ENCODE results near the gene FAM20C. TPM values are rescaled to one million over a fixed set of nuclear protein-coding genes. Genes with fewer than 3 reads are reported as not detected.

The FAM20C gene
- total and polyA plus RNA-seq, 2 of the 8 experiments (the other 6 are each of a cell fraction or from before 2014, with no cell fraction given) = 9.5 to 34.8 TPM

DNA sequence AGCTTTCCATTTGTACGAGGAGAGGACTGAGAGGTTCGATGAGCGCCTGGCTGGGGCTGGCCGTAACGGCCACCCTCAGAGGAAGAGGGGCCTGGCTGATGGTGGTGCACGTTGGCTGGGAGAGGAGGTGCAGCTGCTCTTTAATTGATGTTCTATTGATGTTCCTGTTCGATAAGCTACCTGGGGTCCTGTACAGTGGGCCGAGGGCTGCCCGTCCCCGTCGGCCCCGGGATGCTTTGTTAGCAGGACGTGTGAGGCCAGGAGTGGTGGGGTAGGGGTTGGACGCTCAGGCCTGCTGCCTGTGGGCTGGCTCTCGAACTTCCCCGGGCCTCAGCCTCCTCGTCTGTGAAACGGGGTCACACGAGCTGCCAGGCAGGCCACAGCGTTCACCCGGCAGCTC lies 25.4 kb downstream of the FAM20C start:
- no peak overlapping the region for H2AK5ac ChIP-seq (ENCODE audit: low read depth, low read length)
- H2BK120ac ChIP-seq (replicated peaks; ENCODE audit: low read depth, low read length) = no peak overlapping the region
- H3K79me2 ChIP-seq (ENCODE audit: control insufficient read depth in 1 of 2, insufficient read depth in 2 of 2, low read length in 2 of 2) = peaks cover 0 to 14% of the 10 kb centered on the region in 2 experiments; a peak in 1 of 4 replicates
- H2BK12ac ChIP-seq (ENCODE audit: low read depth, low read length) = no peak overlapping the region
- no peak overlapping the region; the same call in 1 of the 2 replicates for H4K8ac ChIP-seq (ENCODE audit: extremely low read depth, insufficient read depth, low read length)
- no peaks in the 10 kb centered on the region for H3K9me3 ChIP-seq (ENCODE audit: insufficient read depth in 2 of 2, low read depth in 1 of 2, low read length in 1 of 2)
- no peaks in the 10 kb centered on the region for H3K23me2 ChIP-seq (ENCODE audit: low read depth, low read length)
- H3K9ac ChIP-seq (replicated peaks in 1 of 4; ENCODE audit: extremely low read depth in 1 of 4, low read depth in 3 of 4, low read length in 3 of 4) = no peak overlapping the region
- CTCF ChIA-PET (ENCODE audit: partially characterized antibody) = interaction anchor here (0.8 to 2.5 kb wide), 12 partner anchors 9 to 224 kb away, joined by 3 to 13 read pairs (median 3); no protein-coding TSS in a partner anchor
- no peak overlapping the region for H3K27ac ChIP-seq (ENCODE audit: low read depth, low read length)
- no peak overlapping the region for H3K56ac ChIP-seq (replicated peaks; ENCODE audit: insufficient read length, low read depth, low read length)
- no peak overlapping the region for H4K91ac ChIP-seq (replicated peaks; ENCODE audit: insufficient read length, low read length)
- H3K23ac ChIP-seq (ENCODE audit: insufficient read length) = no peak overlapping the region
- POLR2A ChIA-PET (ENCODE audit: partially characterized antibody) = interaction anchor here (1.1 to 1.4 kb wide), 2 partner anchors 15 to 69 kb away, joined by 3 to 7 read pairs; no protein-coding TSS in a partner anchor
- H2BK5ac ChIP-seq (ENCODE audit: low read depth, low read length) = no peak overlapping the region
- H3K4ac ChIP-seq (replicated peaks; ENCODE audit: insufficient read length, low read depth, low read length) = no peak overlapping the region
- no peak overlapping the region for H2BK20ac ChIP-seq (ENCODE audit: low read length)
- no peak overlapping the region for H2BK15ac ChIP-seq (ENCODE audit: low read length)
- DNase-seq (ENCODE audit: low read depth in 1 of 2, low spot score in 2 of 2) = no peak
- H3K4me2 ChIP-seq (ENCODE audit: insufficient read depth in 1 of 2, low read depth in 2 of 2, low read length in 2 of 2) = no peak overlapping the region
- H3K4me3 ChIP-seq (ENCODE audit: extremely low read depth in 1 of 4, insufficient read depth in 2 of 4, low read depth in 3 of 4, low read length in 4 of 4) = no peak overlapping the region
- peaks cover 0 to 12% (median 6%) of the 10 kb centered on the region in 4 experiments; a peak in 5 of 7 replicates for H3K4me1 ChIP-seq (replicated peaks in 1 of 4; ENCODE audit: control insufficient read depth in 3 of 4, insufficient read depth in 4 of 4, low read length in 3 of 4)
- no peaks in the 10 kb centered on the region for H3K27me3 ChIP-seq (replicated peaks in 1 of 4; ENCODE audit: control insufficient read depth in 3 of 4, extremely low read depth in 1 of 4, insufficient read depth in 3 of 4, low read length in 3 of 4)
- H3K79me1 ChIP-seq (ENCODE audit: low read depth, low read length) = peaks cover 10% of the 10 kb centered on the region
- TF ChIP-seq EP300 (IDR thresholded peaks at IDR 0.05; ENCODE audit: borderline replicate concordance in 1 of 2, low read depth in 2 of 2, low read length in 2 of 2) (no peak), CHD1 (IDR thresholded peaks at IDR 0.05; ENCODE audit: low read depth, low read length) (no peak)
- 93% methylated on average over 20 of the region's 21 CpGs; no CpG with 5 or more reads in 1 of the 2 experiments for WGBS, 2 experiments (ENCODE audit: extremely low coverage in 1 of 2, insufficient coverage in 1 of 2, insufficient read length in 1 of 2, insufficient replicate concordance in 2 of 2, low coverage in 1 of 2, low lambda C conversion rate in 2 of 2, missing lambda C conversion rate in 1 of 2)
- H4K5ac ChIP-seq (ENCODE audit: insufficient read length, low read depth, low read length) = no peak overlapping the region
- H2AFZ ChIP-seq (ENCODE audit: low read length) = no peak overlapping the region
- no peak overlapping the region for H3K14ac ChIP-seq (ENCODE audit: insufficient read length)
- H4K20me1 ChIP-seq (replicated peaks in 1 of 2; ENCODE audit: control insufficient read depth in 1 of 2, insufficient read depth in 2 of 2, low read length in 2 of 2) = peaks cover 0 to 15% of the 10 kb centered on the region in 2 experiments
- peaks cover 0 to 7% (median 2%) of the 10 kb centered on the region in 4 experiments; a peak in 3 of 8 replicates for H3K36me3 ChIP-seq (ENCODE audit: control insufficient read depth in 2 of 4, insufficient read depth in 4 of 4, low read length in 3 of 4)
- H3K18ac ChIP-seq (ENCODE audit: extremely low read depth, low read length) = no peak overlapping the region
- FAIRE-seq = no peak
